HCT116 (cell line): ENCODE measurements around the gene PFN3. TPM values are rescaled to one million over a fixed set of nuclear protein-coding genes. Genes with fewer than 3 reads are reported as not detected.

Experiments
- ATAC-seq: fragments of 200-7000 bp; cut with Tn5 transposase; 2 replicates; pipeline ENCODE4 v1.9.1; 2020; ENCODE audit warnings: mild to moderate bottlenecking, moderate library complexity
- BruUV-seq: library from RNA; stranded (reverse); fragments of 400-500 nt; replicated peaks from 2 replicates; lab custom pipeline; 2021; lab: Mats Ljungman, UMichigan
- CTCF ChIA-PET: fragments of 300-600 bp; sonication (Branson Sonifier 250); formaldehyde crosslinking; loops from one replicate; lab custom pipeline; 2021; ENCODE audit warnings: antibody characterized with exemption; lab: Charles Lee
- POLR2A ChIA-PET: fragments of 300-600, 350-600 bp; sonication (Branson Sonifier 250); formaldehyde crosslinking; loops from one replicate; lab custom pipeline; 2021; ENCODE audit warnings: antibody characterized with exemption; lab: Charles Lee
- RAD21 ChIA-PET, 2 experiments: fragments of 300-600 bp; sonication (Branson Sonifier 250); formaldehyde crosslinking; loops; one replicate each; lab custom pipeline; 2023; ENCODE audit warnings: low total read pairs in 2 of 2; ENCODE audit not compliant: uncharacterized antibody in 2 of 2, unreplicated experiment in 2 of 2, low non-redundant PET in 1 of 2; lab: Charles Lee
- DNase-seq: peaks from one replicate; pipeline ENCODE4 v3.0.0-alpha.2; 2010; ENCODE audit warnings: low read depth, low spot score
- H2AFZ ChIP-seq: fragments of 200-600 bp; shearing (Covaris generic), sonication (generic); 2 replicates; pipeline ENCODE4 v1.6.1; 2017; ENCODE audit warnings: low read depth, mixed run types, mixed read lengths, antibody characterized with exemption, low read length; ENCODE audit not compliant: poor library complexity, severe bottlenecking
- H3K27ac ChIP-seq: 2 replicates; pipeline ENCODE4 v1.5.1; 2012; ENCODE audit warnings: low read depth, low read length
- H3K27me3 ChIP-seq: fragments of 200-600 bp; sonication (generic); 2 replicates; pipeline ENCODE4 v1.6.1; 2016; ENCODE audit warnings: mixed run types, low read length, mixed read lengths; ENCODE audit not compliant: insufficient read depth
- H3K36me3 ChIP-seq, 2 experiments: fragments of 200-500 bp in 1 of 2; fragments of 200-600 bp in 1 of 2; sonication (Bioruptor generic) in 1 of 2; sonication (generic) in 1 of 2; 2 replicates each; pipeline versions ENCODE4 v1.5.1 to v1.6.1; 2014 to 2016; ENCODE audit warnings: low read length in 2 of 2, inconsistent platforms in 1 of 2, mixed read lengths in 1 of 2, mixed run types in 1 of 2; ENCODE audit not compliant: insufficient read depth in 2 of 2, control insufficient read depth in 1 of 2
- H3K4me1 ChIP-seq, 2 experiments: fragments of 200-600 bp in 1 of 2; sonication (generic) in 1 of 2; 2 replicates each; pipeline versions ENCODE4 v1.5.1 to v1.6.1; 2012 to 2017; ENCODE audit warnings: low read length in 2 of 2, inconsistent platforms in 1 of 2, mild to moderate bottlenecking in 1 of 2, mixed read lengths in 1 of 2, mixed run types in 1 of 2, moderate library complexity in 1 of 2; ENCODE audit not compliant: insufficient read depth in 2 of 2, control insufficient read depth in 1 of 2
- H3K4me2 ChIP-seq: fragments of 200-600 bp; sonication (generic); 2 replicates; pipeline ENCODE4 v1.6.1; 2017; ENCODE audit warnings: mixed run types, low read length, mixed read lengths
- H3K4me3 ChIP-seq, 2 experiments: fragments of 200-600 bp in 1 of 2; sonication (generic) in 1 of 2; replicated peaks in 1 of 2; 2 replicates each; pipeline ENCODE4 v1.5.1; 2011 to 2016; ENCODE audit warnings: low read length in 2 of 2, control low read depth in 1 of 2, low read depth in 1 of 2, mild to moderate bottlenecking in 1 of 2, mixed read lengths in 1 of 2, mixed run types in 1 of 2
- H3K79me2 ChIP-seq: fragments of 200-600 bp; sonication (generic); 2 replicates; pipeline ENCODE4 v1.6.1; 2017; ENCODE audit warnings: mild to moderate bottlenecking, mixed run types, low read length, moderate library complexity, mixed read lengths; ENCODE audit not compliant: insufficient read depth
- H3K9ac ChIP-seq: fragments of 200-600 bp; sonication (generic); 2 replicates; pipeline ENCODE4 v1.6.1; 2016; ENCODE audit warnings: low read length, mixed read lengths
- H3K9me2 ChIP-seq: fragments of 200-600 bp; sonication (generic), shearing (Covaris generic); 2 replicates; pipeline ENCODE4 v1.6.1; 2017; ENCODE audit warnings: mixed run types, mild to moderate bottlenecking, moderate library complexity; ENCODE audit not compliant: insufficient read depth
- H3K9me3 ChIP-seq, 2 experiments: fragments of 200-500 bp in 1 of 2; fragments of 200-600 bp in 1 of 2; sonication (Bioruptor generic) in 1 of 2; sonication (generic) in 1 of 2; 2 replicates each; pipeline ENCODE4 v1.6.1; 2014 to 2017; ENCODE audit warnings: low read length in 2 of 2, mixed read lengths in 2 of 2, inconsistent platforms in 1 of 2, low read depth in 1 of 2, mild to moderate bottlenecking in 1 of 2, mixed run types in 1 of 2, moderate library complexity in 1 of 2; ENCODE audit not compliant: control insufficient read depth in 1 of 2, insufficient read depth in 1 of 2
- H4K20me1 ChIP-seq: fragments of 200-600 bp; sonication (generic), shearing (Covaris generic); 2 replicates; pipeline ENCODE4 v1.6.1; 2017; ENCODE audit warnings: mixed run types, mild to moderate bottlenecking, moderate library complexity; ENCODE audit not compliant: insufficient read depth
- CBX3 ChIP-seq: IDR thresholded peaks from 2 replicates; pipeline ENCODE4 v1.6.1; 2012; ENCODE audit warnings: low read depth
- EGR1 ChIP-seq: IDR thresholded peaks from 2 replicates; pipeline ENCODE4 v1.6.1; 2012; ENCODE audit warnings: low read depth
- ELF1 ChIP-seq: IDR thresholded peaks from 2 replicates; pipeline ENCODE4 v1.6.1; 2012; ENCODE audit warnings: low read depth, borderline replicate concordance
- FOSL1 ChIP-seq: IDR thresholded peaks from 2 replicates; pipeline ENCODE4 v1.6.1; 2012; ENCODE audit warnings: low read depth
- POLR2A ChIP-seq: IDR thresholded peaks from 2 replicates; pipeline ENCODE4 v1.7.0; 2011; ENCODE audit warnings: borderline replicate concordance; ENCODE audit not compliant: insufficient read depth, insufficient read length; ENCODE audit errors: extremely low read depth
- POLR2AphosphoS5 ChIP-seq: IDR thresholded peaks from 2 replicates; pipeline ENCODE4 v1.6.1; 2011; ENCODE audit warnings: mild to moderate bottlenecking, low read depth, low read length, moderate library complexity
- RAD21 ChIP-seq: IDR thresholded peaks from 2 replicates; pipeline ENCODE4 v1.6.1; 2012; ENCODE audit warnings: low read depth, mild to moderate bottlenecking
- SP1 ChIP-seq: IDR thresholded peaks from 2 replicates; pipeline ENCODE4 v1.6.1; 2012; ENCODE audit warnings: low read depth
- SRF ChIP-seq: IDR thresholded peaks from 2 replicates; pipeline ENCODE4 v1.6.1; 2012; ENCODE audit warnings: low read depth
- TCF7L2 ChIP-seq: IDR thresholded peaks from 2 replicates; pipeline ENCODE4 v1.7.0; 2011; ENCODE audit warnings: borderline replicate concordance, inconsistent platforms; ENCODE audit not compliant: insufficient read depth, insufficient read length; ENCODE audit errors: extremely low read depth
- YY1 ChIP-seq: IDR thresholded peaks from 2 replicates; pipeline ENCODE4 v1.6.1; 2011; ENCODE audit warnings: low read length, low read depth, moderate library complexity, mild to moderate bottlenecking; ENCODE audit not compliant: insufficient replicate concordance; ENCODE audit errors: extremely low read depth
- ZFX ChIP-seq: fragments of 450-650 bp; IDR thresholded peaks from 2 replicates; pipeline ENCODE4 v1.6.1; 2017
- ZNF274 ChIP-seq: fragments of 200-500 bp; sonication (Bioruptor generic); IDR thresholded peaks from 2 replicates; pipeline ENCODE4 v1.6.1; 2014; ENCODE audit warnings: mild to moderate bottlenecking, low read depth, low read length, inconsistent platforms
- intact Hi-C: fragments of 100-400 bp; cut with micrococcal nuclease; formaldehyde crosslinking; loops from 2 replicates; pipeline ENCODE4 v1.10.0; 2022
- total RNA-seq: library from RNA; stranded (reverse); gene quantifications from one replicate; pipeline ENCODE4 v1.2.1, GENCODE V29; 2021; ENCODE audit not compliant: unreplicated experiment
- TF ChIP-seq, protein P1 (sequence below), 3 experiments: fragments of 200-600 bp in 1 of 3; sonication (generic) in 1 of 3; IDR thresholded peaks in 2 of 3; conservative IDR thresholded peaks in 1 of 3; 2 replicates each; pipeline ENCODE4 v1.5.1; 2012 to 2017; ENCODE audit warnings: low read depth in 2 of 3, low read length in 2 of 3, antibody characterized with exemption in 1 of 3, borderline replicate concordance in 1 of 3, control low read depth in 1 of 3, mild to moderate bottlenecking in 1 of 3, mixed read lengths in 1 of 3, mixed run types in 1 of 3, moderate library complexity in 1 of 3; ENCODE audit not compliant: insufficient read depth in 1 of 3
- TF ChIP-seq, protein P2 (sequence below): IDR thresholded peaks from 2 replicates; pipeline ENCODE4 v1.6.1; 2012
- TF ChIP-seq, protein P3 (sequence below): IDR thresholded peaks from 2 replicates; pipeline ENCODE4 v1.6.1; 2012

The PFN3 gene
- total RNA-seq, 1 experiment from 2014 or later: not detected

DNA sequence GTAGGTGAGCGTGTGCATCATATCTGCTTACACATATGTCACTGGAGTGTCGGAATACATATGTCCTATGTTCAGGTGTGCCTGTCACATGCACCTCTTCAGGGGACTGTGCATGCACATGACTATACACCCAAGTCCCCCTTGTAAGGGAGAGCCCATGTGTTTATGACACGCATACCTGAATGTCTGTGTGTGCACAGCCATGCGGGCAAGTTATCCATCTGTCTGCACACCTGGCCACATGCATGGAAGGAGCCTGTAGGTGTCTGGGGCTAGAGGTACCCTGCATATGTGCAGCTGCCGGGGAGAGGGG is 43.4 kb downstream of the PFN3 start:
- CTCF ChIA-PET: interaction anchor here (3.2 kb wide), 1 partner anchor 12 kb away, joined by 15 read pairs; no protein-coding TSS in a partner anchor
- no peak for ATAC-seq
- Histone ChIP-seq H4K20me1 (no peaks in the 10 kb centered on the region), H3K4me3 (no peak overlapping the region), H3K79me2 (no peaks in the 10 kb centered on the region), H2AFZ (no peak overlapping the region), H3K9me3 (peaks cover 0 to 4% of the 10 kb centered on the region in 2 experiments; a peak in 1 of 4 replicates), H3K36me3 (no peaks in the 10 kb centered on the region), H3K27ac (no peak overlapping the region), H3K4me2 (no peak overlapping the region), H3K27me3 (no peaks in the 10 kb centered on the region), H3K9ac (no peak overlapping the region), H3K9me2 (no peaks in the 10 kb centered on the region), H3K4me1 (peaks cover 2 to 11% of the 10 kb centered on the region in 2 experiments; a peak in 2 of 4 replicates)
- no peak for DNase-seq
- RAD21 ChIA-PET: no interaction called here
- intact Hi-C loops: no loop called here
- TF ChIP-seq, protein P1, sequence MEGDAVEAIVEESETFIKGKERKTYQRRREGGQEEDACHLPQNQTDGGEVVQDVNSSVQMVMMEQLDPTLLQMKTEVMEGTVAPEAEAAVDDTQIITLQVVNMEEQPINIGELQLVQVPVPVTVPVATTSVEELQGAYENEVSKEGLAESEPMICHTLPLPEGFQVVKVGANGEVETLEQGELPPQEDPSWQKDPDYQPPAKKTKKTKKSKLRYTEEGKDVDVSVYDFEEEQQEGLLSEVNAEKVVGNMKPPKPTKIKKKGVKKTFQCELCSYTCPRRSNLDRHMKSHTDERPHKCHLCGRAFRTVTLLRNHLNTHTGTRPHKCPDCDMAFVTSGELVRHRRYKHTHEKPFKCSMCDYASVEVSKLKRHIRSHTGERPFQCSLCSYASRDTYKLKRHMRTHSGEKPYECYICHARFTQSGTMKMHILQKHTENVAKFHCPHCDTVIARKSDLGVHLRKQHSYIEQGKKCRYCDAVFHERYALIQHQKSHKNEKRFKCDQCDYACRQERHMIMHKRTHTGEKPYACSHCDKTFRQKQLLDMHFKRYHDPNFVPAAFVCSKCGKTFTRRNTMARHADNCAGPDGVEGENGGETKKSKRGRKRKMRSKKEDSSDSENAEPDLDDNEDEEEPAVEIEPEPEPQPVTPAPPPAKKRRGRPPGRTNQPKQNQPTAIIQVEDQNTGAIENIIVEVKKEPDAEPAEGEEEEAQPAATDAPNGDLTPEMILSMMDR (IDR thresholded peaks at IDR 0.05 in 2 of 3, conservative IDR thresholded peaks at IDR 0.05 in 1 of 3; ENCODE audit: borderline replicate concordance in 1 of 3, insufficient read depth in 1 of 3, low read depth in 2 of 3, low read length in 2 of 3): no peak
- TF ChIP-seq SP1 (no peak), FOSL1 (no peak), EGR1 (no peak), ELF1 (no peak), RAD21 (no peak), ZFX (no peak), CBX3 (no peak), YY1 (no peak), POLR2AphosphoS5 (no peak), ZNF274 (no peak), TCF7L2 (no peak), POLR2A (no peak), SRF (no peak)
- TF ChIP-seq, protein P2, sequence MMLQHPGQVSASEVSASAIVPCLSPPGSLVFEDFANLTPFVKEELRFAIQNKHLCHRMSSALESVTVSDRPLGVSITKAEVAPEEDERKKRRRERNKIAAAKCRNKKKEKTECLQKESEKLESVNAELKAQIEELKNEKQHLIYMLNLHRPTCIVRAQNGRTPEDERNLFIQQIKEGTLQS: no peak
- TF ChIP-seq, protein P3, sequence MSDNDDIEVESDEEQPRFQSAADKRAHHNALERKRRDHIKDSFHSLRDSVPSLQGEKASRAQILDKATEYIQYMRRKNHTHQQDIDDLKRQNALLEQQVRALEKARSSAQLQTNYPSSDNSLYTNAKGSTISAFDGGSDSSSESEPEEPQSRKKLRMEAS: no peak
- no TSS peak for BruUV-seq
- POLR2A ChIA-PET: no interaction called here
